Measurements from ENCODE around the gene TREX2.
"Not testable (repeated sequence)": the region's sequence is repeated elsewhere in the genome, so short reads cannot be mapped to it uniquely, and the experiment has no call there.

TREX2 gene

DNA sequence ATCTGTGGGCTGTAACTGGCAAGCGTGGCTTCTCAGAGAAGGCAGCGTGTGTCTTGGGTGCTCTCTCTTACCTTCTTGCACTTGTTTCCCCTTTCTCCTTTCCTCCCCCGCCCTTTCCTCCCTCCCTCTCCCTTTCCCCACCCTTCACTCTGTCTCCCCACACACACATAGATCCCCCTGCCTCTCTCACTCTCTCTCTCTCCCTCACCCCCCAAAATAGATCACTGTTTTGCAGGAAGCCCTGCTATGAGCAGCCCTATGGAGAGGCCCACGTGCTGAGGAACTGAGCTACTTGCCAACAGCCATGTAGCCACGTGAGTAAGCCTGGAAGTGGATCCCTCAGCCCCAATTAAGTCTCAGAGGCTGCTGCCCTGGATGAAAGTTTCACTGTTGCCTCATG, 40.4 kb downstream of the TREX2 start:
- FAIRE-seq, result no peak

DNA sequence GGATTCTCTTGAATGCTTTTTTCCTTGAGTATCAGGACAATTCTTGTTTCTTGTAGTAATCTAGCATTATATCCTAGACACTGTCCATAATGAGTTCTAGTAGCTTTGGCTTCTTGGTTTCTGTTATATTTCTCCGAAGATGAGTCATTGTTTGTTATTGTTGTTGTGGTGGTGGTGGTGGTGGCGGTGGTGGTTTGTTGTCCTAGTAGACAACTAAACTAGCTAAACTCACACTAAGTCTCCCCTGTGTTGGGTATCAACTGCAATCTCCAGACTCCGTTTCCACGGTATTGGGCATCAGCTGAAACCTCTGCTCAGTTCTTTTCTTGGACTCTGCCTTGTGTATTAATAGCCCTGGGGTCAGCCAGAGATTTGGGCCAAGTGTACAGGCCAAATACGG, 41.5 kb downstream of the TREX2 start:
- not testable (repeated sequence) for FAIRE-seq

DNA sequence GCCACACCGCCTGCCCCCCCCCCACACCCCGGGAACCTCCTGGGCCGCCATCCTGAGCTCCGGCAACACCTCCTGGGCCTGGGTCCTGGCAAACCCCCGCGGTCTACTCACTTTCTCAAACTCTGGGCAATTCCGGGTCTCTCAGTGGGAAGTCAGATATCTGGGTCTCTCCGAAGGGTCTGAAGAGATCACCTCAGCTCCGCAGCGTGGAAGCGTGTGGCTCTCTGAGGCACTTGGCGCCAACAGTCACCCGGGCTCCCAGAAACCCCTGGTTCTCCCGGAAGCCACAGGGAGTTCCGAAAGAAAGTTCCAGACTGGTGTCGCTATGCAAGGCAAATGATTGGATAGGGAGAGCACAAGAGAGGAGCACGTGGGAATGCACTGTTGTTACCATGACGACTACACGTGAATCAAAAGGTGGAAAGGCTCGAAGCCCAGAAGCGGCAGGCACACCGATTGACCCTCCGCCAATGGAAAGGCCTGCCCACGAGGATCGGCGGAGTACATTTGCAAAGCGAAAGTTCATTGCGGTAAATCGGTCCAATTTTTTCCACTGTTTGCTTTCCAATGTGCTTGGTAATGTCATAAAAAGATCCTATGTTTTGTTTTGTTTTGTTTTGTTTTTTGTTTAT, 44.6 kb downstream of the TREX2 start, which contains the start of gene PNMA6E:
Gene PNMA6E (minus strand): TSS at position 218 of the 632 bp plus-strand sequence. CDS start 2,501 bp downstream, outside the sequence.
- FAIRE-seq, result no peak

DNA sequence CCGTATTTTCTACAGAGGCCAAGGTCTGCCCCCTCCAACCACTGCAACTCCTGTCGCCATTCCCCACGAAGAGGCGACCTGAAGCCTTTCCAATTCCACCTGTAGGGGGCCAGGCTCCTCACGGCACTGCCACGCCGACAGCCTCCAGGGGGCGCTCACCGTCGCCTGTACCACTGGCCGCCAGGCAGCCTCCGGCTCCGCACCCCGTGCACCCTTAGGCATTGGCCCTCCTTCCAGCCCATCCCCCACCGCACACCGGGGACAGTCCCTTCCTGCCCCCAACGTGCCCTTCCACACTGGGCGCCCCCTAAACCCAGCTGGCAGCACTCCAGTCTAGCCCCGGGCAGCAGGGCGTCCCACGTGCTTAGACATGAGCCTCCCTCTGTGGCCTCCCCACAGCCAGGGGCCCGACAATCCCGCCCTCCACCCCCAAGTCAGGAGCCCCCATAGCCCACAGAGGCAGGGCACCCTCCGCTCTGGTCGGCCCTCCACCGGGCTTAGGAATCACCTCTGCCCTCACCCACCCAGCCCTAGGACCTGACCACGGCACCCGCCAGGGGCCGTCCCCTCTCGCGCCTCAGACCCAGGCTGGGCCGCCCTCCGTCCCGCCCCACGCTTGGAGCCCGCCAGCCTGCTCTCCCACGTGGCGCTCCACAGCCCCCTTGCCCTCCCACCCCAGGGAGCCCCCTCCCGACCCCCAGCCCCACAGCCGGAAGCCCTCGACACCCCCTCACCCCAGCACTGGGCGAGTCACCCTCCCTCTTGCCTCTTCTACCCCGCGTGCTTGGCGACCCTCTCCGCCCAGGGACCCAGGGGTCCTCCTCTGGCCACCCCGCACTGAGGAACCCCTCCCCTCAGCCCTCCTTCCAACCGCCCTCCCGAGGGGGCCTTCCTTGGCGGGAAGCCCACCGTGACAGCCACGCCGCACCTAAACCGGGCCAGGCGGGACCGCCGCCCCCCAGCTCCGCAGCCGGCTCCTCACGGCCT, 45.4 kb downstream of the TREX2 start:
- no peak for FAIRE-seq

DNA sequence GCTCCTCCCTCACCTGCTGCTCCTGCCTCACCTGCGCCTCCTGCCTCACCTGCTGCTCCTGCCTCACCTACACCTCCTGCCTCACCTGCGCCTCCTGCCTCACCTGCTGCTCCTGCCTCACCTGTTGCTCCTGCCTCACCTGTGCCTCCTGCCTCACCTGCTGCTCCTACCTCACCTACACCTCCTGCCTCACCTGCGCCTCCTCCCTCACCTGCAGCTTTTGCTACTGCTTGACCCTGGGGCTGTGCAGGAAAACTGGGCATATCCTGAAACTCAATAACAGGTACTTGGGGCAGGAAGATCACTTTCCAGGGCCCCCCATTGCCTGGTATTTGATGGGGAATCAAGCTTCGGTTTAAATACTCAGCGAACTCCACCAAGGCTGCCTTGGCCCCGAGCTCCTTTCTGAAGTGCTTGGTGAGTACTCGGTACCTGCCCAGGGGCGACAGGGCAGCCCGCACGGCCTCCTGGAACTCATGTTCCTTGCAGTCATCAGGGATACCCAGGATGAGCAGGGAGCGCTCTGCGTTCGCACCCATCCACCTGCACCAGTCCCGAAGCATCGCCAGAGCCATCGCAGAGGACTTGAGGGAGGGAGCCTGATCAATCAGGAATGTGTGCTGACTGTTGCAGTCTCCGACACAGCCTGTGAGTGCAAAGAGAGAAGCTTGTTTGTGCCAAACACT, 47.4 kb downstream of the TREX2 start:
- no peak for FAIRE-seq

DNA sequence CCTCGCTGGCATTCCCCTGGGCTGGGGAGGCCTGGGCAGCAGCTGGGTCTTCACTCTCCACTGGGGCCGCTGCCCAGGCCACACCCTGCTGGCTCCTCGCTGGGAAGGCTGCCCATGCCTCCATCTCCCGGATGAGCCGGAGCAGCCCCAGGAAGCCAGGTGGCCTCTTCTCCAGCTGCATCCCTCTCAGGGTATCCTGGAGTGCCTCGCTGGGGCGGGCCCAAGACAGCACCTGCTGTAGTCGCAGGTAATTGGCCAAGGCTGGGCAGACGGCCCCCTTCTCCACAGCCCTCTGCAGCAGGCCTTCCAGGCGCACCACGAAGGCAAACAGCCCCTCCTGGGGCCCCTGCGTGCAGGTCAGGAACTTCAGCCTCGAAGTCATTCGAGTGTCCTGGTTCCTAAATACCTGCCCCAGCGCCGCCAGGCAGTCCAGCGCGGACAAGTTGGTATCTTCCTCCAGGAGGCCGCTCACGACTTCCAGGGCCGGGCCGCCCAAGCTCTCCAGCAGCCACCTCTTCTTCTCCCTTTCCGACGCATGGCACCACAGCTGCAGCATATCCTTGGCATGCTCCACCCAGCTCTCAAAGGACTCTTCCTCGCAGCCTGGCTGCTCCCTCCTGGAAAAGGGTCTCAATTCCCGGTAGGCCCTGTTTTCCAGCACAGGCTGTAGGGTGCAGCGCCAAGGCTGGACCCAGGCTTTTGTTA, 48.4 kb downstream of the TREX2 start:
- no peak for FAIRE-seq

DNA sequence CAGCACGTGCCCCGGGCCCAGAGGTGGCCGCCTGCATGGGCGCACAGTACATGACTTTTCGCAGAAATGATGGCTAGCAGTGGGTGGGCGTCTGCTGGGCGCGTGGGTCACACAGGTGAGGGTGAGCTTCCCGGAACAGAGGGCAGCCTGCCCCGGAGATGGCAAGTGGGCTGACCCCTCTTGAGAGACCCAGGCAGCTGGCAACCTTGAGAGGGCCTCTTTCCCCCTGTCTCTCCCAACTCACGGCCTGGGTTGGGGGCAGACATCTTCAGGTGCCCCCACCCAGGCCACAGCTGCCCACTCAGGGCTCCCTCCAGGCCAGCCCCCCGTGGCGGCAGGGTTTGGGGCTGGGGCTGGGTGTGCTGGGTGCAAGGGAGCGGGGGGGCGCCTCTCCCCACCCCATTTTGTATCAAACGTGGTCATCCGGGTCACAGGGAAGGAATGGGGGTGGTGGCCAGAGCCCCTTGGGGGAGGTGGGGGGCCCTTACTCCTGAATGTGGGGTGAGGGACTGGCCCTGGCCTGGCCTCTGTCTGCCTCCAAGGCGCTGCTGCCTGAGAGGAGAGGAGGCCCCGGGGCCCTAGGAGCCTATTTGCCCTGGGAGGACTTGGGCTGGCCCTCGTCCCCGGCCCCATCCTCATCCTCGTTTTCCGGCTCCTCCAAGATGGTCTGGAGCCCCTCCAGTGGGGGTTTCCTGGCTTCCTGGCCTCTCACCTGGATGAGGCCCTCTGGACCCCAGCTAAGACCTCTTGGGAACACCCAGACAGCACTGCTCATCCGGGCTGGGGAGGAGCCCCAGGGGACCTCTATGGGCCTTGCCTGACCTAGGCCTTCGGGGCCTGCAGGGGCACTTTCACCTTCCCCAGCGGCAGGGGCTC, 49.3 kb downstream of the TREX2 start:
- FAIRE-seq, result no peak

DNA sequence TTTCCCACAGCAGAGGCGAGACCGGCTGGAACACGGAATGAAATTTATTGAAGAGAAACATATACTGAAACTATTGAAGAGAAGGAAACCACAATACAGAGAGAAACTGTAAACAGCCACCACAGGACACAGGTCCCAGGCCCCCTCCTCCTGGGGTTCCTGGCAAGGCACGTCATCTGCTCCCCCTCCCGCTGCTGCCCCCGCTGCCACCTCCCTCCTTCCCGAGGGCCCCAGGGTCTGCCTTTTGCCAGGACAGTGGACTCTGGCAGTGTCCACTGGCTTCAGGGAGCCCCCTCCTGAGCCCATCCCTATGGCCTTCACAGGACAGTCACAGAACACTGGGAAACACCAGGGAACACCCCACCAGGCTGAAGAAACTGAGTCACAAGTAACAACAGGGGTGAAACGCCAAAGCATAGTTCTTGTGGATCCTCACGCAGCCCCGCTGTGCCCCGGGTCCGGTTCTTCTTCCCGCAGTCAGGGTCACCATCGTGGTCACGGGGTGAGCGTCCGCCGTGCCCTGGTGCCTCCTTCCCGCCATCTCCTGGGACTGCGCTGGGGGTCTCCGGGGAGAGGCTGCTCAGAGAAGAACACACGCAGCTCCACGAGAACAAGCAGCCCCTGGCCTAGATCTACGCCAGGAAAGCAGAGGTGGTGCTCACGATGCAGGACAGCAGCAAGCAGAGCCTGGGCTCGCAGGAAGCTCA, 50.1 kb downstream of the TREX2 start:
- FAIRE-seq, result no peak

DNA sequence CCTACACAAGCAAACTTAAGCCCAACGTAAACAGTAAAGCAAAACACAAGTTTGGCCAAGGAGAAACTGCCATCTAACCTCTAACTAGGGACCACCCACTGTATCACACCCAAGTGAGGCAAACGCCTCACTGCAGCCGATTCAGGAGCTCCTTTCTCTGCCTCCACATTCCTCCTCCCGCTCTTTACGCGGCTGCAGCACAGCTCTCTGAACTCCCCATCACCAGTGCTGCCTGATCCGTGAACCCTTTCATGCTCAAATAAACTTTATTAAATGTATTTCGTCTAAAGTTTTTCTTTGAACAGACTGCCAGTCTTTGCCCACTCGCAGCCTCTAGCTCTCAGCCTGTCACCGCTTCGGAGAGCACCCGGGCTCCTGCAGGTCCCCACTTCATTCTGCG, 51.2 kb downstream of the TREX2 start:
- no peak for FAIRE-seq
